IMR-90 (cell line): ENCODE data around the gene ERG28. TPM values are rescaled to one million over a fixed set of nuclear protein-coding genes. Genes with fewer than 3 reads are reported as not detected.

Source experiments
- ATAC-seq: fragments of 200-7000 bp; cut with Tn5 transposase; 2 replicates; pipeline ENCODE4 v1.9.1; 2020; ENCODE audit warnings: low read depth, mild to moderate bottlenecking, moderate library complexity
- BruUV-seq: library from RNA; stranded (reverse); fragments of 400-500 nt; replicated peaks from 2 replicates; lab custom pipeline; 2021; lab: Mats Ljungman, UMichigan
- CTCF ChIA-PET: fragments of 300-600 bp; formaldehyde crosslinking; extraction: SDS; loops from one replicate; lab custom pipeline; 2021; ENCODE audit warnings: antibody characterized with exemption; lab: Yijun Ruan, JAX
- POLR2A ChIA-PET: fragments of 300-600 bp; sonication (Branson Sonifier 250); formaldehyde crosslinking; loops from one replicate; lab custom pipeline; 2022; ENCODE audit warnings: antibody characterized with exemption; ENCODE audit not compliant: unreplicated experiment; lab: Charles Lee
- DNase-seq: peaks from one replicate; pipeline ENCODE4 v3.0.0; 2013
- H2AFZ ChIP-seq: replicated peaks from 2 replicates; pipeline ENCODE3; 2013; ENCODE audit warnings: low read length, mild to moderate bottlenecking; ENCODE audit not compliant: poor library complexity
- H2AK5ac ChIP-seq: 2 replicates; pipeline ENCODE4 v1.6.1; 2013; ENCODE audit warnings: low read depth, low read length, inconsistent platforms
- H2AK9ac ChIP-seq: replicated peaks from 2 replicates; pipeline ENCODE3; 2013; ENCODE audit warnings: mild to moderate bottlenecking, low read depth, low read length, moderate library complexity; ENCODE audit not compliant: poor library complexity
- H2BK120ac ChIP-seq: 2 replicates; pipeline ENCODE4 v1.6.1; 2013; ENCODE audit warnings: low read depth, low read length, inconsistent platforms
- H2BK15ac ChIP-seq: 3 replicates; pipeline ENCODE4 v1.6.1; 2013; ENCODE audit warnings: low read depth, low read length, inconsistent platforms
- H2BK20ac ChIP-seq: 2 replicates; pipeline ENCODE4 v1.6.1; 2013; ENCODE audit warnings: low read depth, mild to moderate bottlenecking, inconsistent platforms, low read length, moderate library complexity
- H2BK5ac ChIP-seq: 2 replicates; pipeline ENCODE4 v1.6.1; 2013; ENCODE audit warnings: mild to moderate bottlenecking, low read depth, low read length, inconsistent platforms; ENCODE audit not compliant: poor library complexity, severe bottlenecking
- H3K14ac ChIP-seq: replicated peaks from 2 replicates; pipeline ENCODE4 v1.6.1; 2013; ENCODE audit warnings: low read depth, low read length, inconsistent platforms
- H3K18ac ChIP-seq: 2 replicates; pipeline ENCODE4 v1.6.1; 2013; ENCODE audit warnings: low read depth, low read length, control low read depth
- H3K23ac ChIP-seq: 2 replicates; pipeline ENCODE4 v1.6.1; 2013; ENCODE audit warnings: low read depth, low read length, inconsistent platforms
- H3K27ac ChIP-seq: 2 replicates; pipeline ENCODE4 v1.5.1; 2013; ENCODE audit warnings: mild to moderate bottlenecking, control low read depth, low read length; ENCODE audit not compliant: insufficient read depth
- H3K27me3 ChIP-seq: 2 replicates; pipeline ENCODE4 v1.6.1; 2013; ENCODE audit warnings: low read length; ENCODE audit not compliant: control insufficient read depth, insufficient read depth
- H3K36me3 ChIP-seq: 2 replicates; pipeline ENCODE4 v1.6.1; 2013; ENCODE audit warnings: low read length, mixed read lengths; ENCODE audit not compliant: control insufficient read depth, insufficient read depth
- H3K4ac ChIP-seq: 2 replicates; pipeline ENCODE4 v1.6.1; 2013; ENCODE audit warnings: low read depth, low read length, inconsistent platforms
- H3K4me1 ChIP-seq: 2 replicates; pipeline ENCODE4 v1.6.1; 2013; ENCODE audit warnings: low read length, mixed read lengths; ENCODE audit not compliant: control insufficient read depth, insufficient read depth
- H3K4me2 ChIP-seq: 2 replicates; pipeline ENCODE4 v1.6.1; 2013; ENCODE audit warnings: low read depth, mild to moderate bottlenecking, control low read depth, low read length, moderate library complexity
- H3K4me3 ChIP-seq: 2 replicates; pipeline ENCODE4 v1.5.1; 2013; ENCODE audit warnings: low read depth, mild to moderate bottlenecking, control low read depth, low read length, moderate library complexity; ENCODE audit not compliant: insufficient read depth
- H3K56ac ChIP-seq: 2 replicates; pipeline ENCODE4 v1.6.1; 2013; ENCODE audit warnings: low read length, inconsistent platforms; ENCODE audit not compliant: insufficient read depth; ENCODE audit errors: extremely low read depth
- H3K79me1 ChIP-seq, 2 experiments: 2 replicates each; pipeline ENCODE4 v1.6.1; 2013; ENCODE audit warnings: low read length in 2 of 2, inconsistent platforms in 1 of 2, low read depth in 1 of 2
- H3K9ac ChIP-seq: 2 replicates; pipeline ENCODE4 v1.6.1; 2013; ENCODE audit warnings: low read depth, low read length, control low read depth
- H3K9me1 ChIP-seq: 2 replicates; pipeline ENCODE4 v1.6.1; 2013; ENCODE audit warnings: low read length, inconsistent platforms; ENCODE audit not compliant: insufficient read depth
- H3K9me3 ChIP-seq: 2 replicates; pipeline ENCODE4 v1.6.1; 2013; ENCODE audit warnings: low read length; ENCODE audit not compliant: control insufficient read depth, insufficient read depth
- H4K20me1 ChIP-seq: 2 replicates; pipeline ENCODE4 v1.6.1; 2013; ENCODE audit warnings: low read length, inconsistent platforms; ENCODE audit not compliant: insufficient read depth
- H4K5ac ChIP-seq: 2 replicates; pipeline ENCODE4 v1.6.1; 2013; ENCODE audit warnings: mild to moderate bottlenecking, low read depth, low read length, control low read depth
- H4K8ac ChIP-seq, 2 experiments: 2 replicates each; pipeline ENCODE4 v1.6.1; 2013; ENCODE audit warnings: low read depth in 2 of 2, low read length in 2 of 2, control low read depth in 1 of 2, inconsistent platforms in 1 of 2
- H4K91ac ChIP-seq: 2 replicates; pipeline ENCODE4 v1.6.1; 2013; ENCODE audit warnings: low read depth, low read length, inconsistent platforms; ENCODE audit not compliant: insufficient read depth
- BHLHE40 ChIP-seq: fragments of 150-350 bp; IDR thresholded peaks from 2 replicates; pipeline ENCODE4 v1.6.1; 2016; ENCODE audit warnings: mild to moderate bottlenecking, low read depth, low read length
- CEBPB ChIP-seq: IDR thresholded peaks from 2 replicates; pipeline ENCODE4 v1.6.1; 2012; ENCODE audit warnings: low read depth, low read length, improper control_type of control experiment
- CHD1 ChIP-seq: IDR thresholded peaks from 2 replicates; pipeline ENCODE4 v1.6.1; 2012; ENCODE audit warnings: low read depth, low read length, improper control_type of control experiment
- CTCF ChIP-seq: conservative IDR thresholded peaks from 2 replicates; pipeline ENCODE4 v1.5.1; 2012; ENCODE audit warnings: mild to moderate bottlenecking, low read depth, low read length, improper control_type of control experiment
- ELK1 ChIP-seq: fragments of 150-350 bp; IDR thresholded peaks from 2 replicates; pipeline ENCODE4 v1.6.1; 2016; ENCODE audit warnings: low read depth, mild to moderate bottlenecking, low read length, moderate library complexity, borderline replicate concordance
- FOS ChIP-seq: fragments of 150-350 bp; IDR thresholded peaks from 2 replicates; pipeline ENCODE4 v1.6.1; 2016; ENCODE audit warnings: low read depth, low read length
- MAFK ChIP-seq: IDR thresholded peaks from 2 replicates; pipeline ENCODE4 v1.6.1; 2012; ENCODE audit warnings: low read depth, low read length, improper control_type of control experiment
- MAZ ChIP-seq: IDR thresholded peaks from 2 replicates; pipeline ENCODE4 v1.6.1; 2012; ENCODE audit warnings: low read depth, mild to moderate bottlenecking, low read length, improper control_type of control experiment, moderate library complexity, borderline replicate concordance
- MXI1 ChIP-seq: IDR thresholded peaks from 2 replicates; pipeline ENCODE4 v1.6.1; 2012; ENCODE audit warnings: low read depth, mild to moderate bottlenecking, low read length, moderate library complexity, borderline replicate concordance
- POLR2A ChIP-seq: IDR thresholded peaks from 2 replicates; pipeline ENCODE4 v1.6.1; 2012; ENCODE audit warnings: mild to moderate bottlenecking, low read depth, low read length
- USF2 ChIP-seq: fragments of 150-350 bp; IDR thresholded peaks from 2 replicates; pipeline ENCODE4 v1.6.1; 2017; ENCODE audit warnings: mild to moderate bottlenecking, antibody characterized with exemption, low read length, low read depth
- WGBS, 2 experiments: methylation state at CpG; one replicate each; pipeline versions ENCODE4 v1.1.5 to v1.1.7; 2013; ENCODE audit warnings: missing lambda C conversion rate in 2 of 2; ENCODE audit not compliant: insufficient read length in 1 of 2; ENCODE audit errors: extremely low coverage in 2 of 2; 5-methylcytosine and 5-hydroxymethylcytosine counted together
- dilution Hi-C: fragments of 300-500 bp; cut with HindIII; formaldehyde crosslinking; loops from one replicate; pipeline ENCODE4 v1.14.3; 2018; ENCODE audit warnings: low sequenced_read_pairs; ENCODE audit not compliant: unreplicated experiment
- in situ Hi-C: fragments of 300-500 bp; cut with MboI; formaldehyde crosslinking; loops from 3 replicates; pipeline ENCODE4 v1.14.3; 2019; ENCODE audit warnings: low sequenced_read_pairs, inconsistent platforms, mixed read lengths
- intact Hi-C: fragments of 100-400 bp; cut with micrococcal nuclease; formaldehyde crosslinking; loops from 2 replicates; pipeline ENCODE4 v1.10.0; 2022
- polyA plus RNA-seq, 3 experiments: library from polyadenylated mRNA; depleted of rRNA; stranded (reverse); fragments of >200 nt; gene quantifications; 2 replicates each; pipeline ENCODE4 v1.2.3, GENCODE V29; 2012; ENCODE audit warnings: low replicate concordance in 1 of 3
- total RNA-seq: library from RNA; depleted of rRNA; stranded (reverse); fragments of >200 nt; gene quantifications from 2 replicates; pipeline ENCODE4 v1.2.3, GENCODE V29; 2012

Gene ERG28
- total and polyA plus RNA-seq, 2 of the 4 experiments (the other 2 are of a cell fraction), result 0.90 to 15.4 TPM

GRCh38 chr14:75615200-75615599, 45.5 kb downstream of the ERG28 start:
- H3K18ac ChIP-seq, result no peak overlapping the region
- no peak for ATAC-seq
- TF ChIP-seq CEBPB (no peak), ELK1 (no peak), POLR2A (no peak), FOS (no peak), MAZ (no peak), USF2 (no peak), MXI1 (no peak), CHD1 (no peak), MAFK (no peak), BHLHE40 (no peak), CTCF (no peak)
- no peak for DNase-seq
- no peaks in the 10 kb centered on the region for H4K20me1 ChIP-seq
- H3K4me3 ChIP-seq, result no peak overlapping the region
- H4K91ac ChIP-seq, result no peak overlapping the region
- H4K5ac ChIP-seq, result no peak overlapping the region
- H3K4me1 ChIP-seq, result peaks cover 2% of the 10 kb centered on the region; the same call in 1 of the 2 replicates
- in situ Hi-C loops, result no loop called here
- H3K36me3 ChIP-seq, result no peaks in the 10 kb centered on the region
- no peak overlapping the region for H4K8ac ChIP-seq
- no peaks in the 10 kb centered on the region for H3K9me3 ChIP-seq
- ChIA-PET CTCF (no interaction called here), POLR2A (no interaction called here)
- H3K14ac ChIP-seq, result no peak overlapping the region
- dilution Hi-C loops, result no loop called here
- H2AFZ ChIP-seq, result no peak overlapping the region
- no peak overlapping the region for H2AK9ac ChIP-seq
- no TSS peak for BruUV-seq
- no peak overlapping the region for H3K27ac ChIP-seq
- H3K9me1 ChIP-seq, result no peaks in the 10 kb centered on the region
- 30% methylated on average over 2 of the region's 4 CpGs; no CpG with 5 or more reads in 1 of the 2 experiments for WGBS, 2 experiments
- no peak overlapping the region for H2BK5ac ChIP-seq
- no peak overlapping the region for H2BK20ac ChIP-seq
- H3K23ac ChIP-seq, result no peak overlapping the region
- no peaks in the 10 kb centered on the region for H3K79me1 ChIP-seq
- H2BK120ac ChIP-seq, result no peak overlapping the region
- H3K4ac ChIP-seq, result no peak overlapping the region
- H3K56ac ChIP-seq, result no peak overlapping the region
- peaks cover 16% of the 10 kb centered on the region for H3K27me3 ChIP-seq
- H3K9ac ChIP-seq, result no peak overlapping the region
- no peak overlapping the region for H2AK5ac ChIP-seq
- intact Hi-C loops, result no loop called here
- no peak overlapping the region for H2BK15ac ChIP-seq
- no peak overlapping the region for H3K4me2 ChIP-seq
